ENCODE measurements around the gene OLFM4. TPM values are rescaled to one million over a fixed set of nuclear protein-coding genes. Genes with fewer than 3 reads are reported as not detected.

OLFM4 gene
- total and polyA plus RNA-seq, 2 of the 8 experiments (the other 6 are each of a cell fraction or from before 2014, with no cell fraction given): not detected

DNA sequence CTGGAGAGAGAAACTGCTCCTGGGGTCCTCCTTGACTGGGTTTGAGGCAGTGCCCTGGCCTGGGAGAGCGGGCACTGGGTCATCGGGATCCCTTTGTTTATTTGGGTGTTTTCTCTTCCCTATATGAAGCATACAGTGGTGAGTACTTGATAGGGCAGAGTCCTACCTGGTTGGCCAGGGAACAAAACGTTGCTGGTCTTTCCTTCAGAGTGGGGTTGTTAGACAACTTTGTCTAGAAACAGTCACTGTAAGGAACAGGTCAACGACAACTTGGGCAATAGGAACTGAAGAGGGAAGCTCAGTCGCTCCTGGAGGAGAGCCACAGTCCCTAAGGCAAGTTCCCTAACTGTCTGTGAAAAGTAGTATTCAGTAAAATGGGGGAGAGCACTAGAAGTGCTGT lies 550 bp upstream of the OLFM4 start (continued):
- no peak for TF ChIP-seq MAX (IDR thresholded peaks at IDR 0.05)
